ENCODE measurements around the gene SEMA3G. TPM values are rescaled to one million over a fixed set of nuclear protein-coding genes. Genes with fewer than 3 reads are reported as not detected.

Gene SEMA3G
- total RNA-seq, 3 donors from 2014 or later = 2.7 to 10.2 (median 3.1) TPM

DNA sequence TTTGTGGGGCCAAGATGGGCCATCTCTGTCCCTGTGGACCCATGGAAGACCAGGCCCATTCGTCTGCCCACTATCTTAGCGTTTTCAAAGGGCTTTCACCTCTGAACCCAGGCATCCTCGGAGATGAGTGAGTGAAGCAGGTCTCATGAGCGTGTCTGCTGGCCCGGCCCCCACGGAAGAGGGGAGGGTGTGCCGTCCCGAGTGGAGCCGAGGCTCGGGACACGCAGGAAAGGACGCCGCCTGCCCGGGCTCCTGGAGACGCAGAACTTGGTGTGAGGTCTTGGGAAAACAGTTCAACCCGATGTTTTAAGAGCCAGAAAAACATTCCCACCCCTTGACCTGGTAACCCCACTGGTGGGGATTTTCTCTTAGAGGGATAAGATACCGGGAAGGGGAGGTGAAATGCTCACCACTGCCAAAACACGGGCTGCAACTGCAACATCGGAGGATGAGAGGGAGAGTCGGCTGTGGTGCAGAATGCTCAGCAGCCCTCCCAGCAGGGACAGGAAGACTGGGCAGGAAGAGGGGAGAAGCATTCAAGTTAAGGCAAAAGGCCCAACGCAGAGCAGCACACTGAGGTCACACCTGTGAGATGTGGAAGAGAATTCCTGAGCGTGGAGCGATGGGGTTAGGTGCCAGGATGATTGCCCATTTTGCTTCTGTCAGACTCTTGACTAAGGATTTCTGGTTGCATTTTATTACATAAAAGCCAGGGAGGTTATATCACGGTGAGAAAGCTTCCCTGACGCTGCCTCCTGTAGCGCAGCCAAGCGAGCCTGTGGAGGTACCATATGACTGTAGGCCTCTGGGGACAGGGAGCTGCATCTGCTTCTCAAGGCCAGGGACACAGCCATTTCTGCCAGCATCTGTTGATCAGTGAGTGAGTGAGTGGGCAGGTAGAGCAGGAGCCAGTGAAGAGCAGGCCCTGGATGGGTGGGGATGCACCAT is 36.1 kb upstream of the SEMA3G start:
- intact Hi-C loops (cut with DNase I, micrococcal nuclease) = no loop called here
- ATAC-seq (no peak), DNase-seq (no peak)
- Histone ChIP-seq H3K9me3 (no peaks in the 10 kb centered on the region), H3K36me3 (ENCODE audit: low read depth) (peaks cover 8% of the 10 kb centered on the region), H3K4me1 (ENCODE audit: low read depth) (no peaks in the 10 kb centered on the region), H3K4me3 (no peak overlapping the region)
- TF ChIP-seq, protein P1, sequence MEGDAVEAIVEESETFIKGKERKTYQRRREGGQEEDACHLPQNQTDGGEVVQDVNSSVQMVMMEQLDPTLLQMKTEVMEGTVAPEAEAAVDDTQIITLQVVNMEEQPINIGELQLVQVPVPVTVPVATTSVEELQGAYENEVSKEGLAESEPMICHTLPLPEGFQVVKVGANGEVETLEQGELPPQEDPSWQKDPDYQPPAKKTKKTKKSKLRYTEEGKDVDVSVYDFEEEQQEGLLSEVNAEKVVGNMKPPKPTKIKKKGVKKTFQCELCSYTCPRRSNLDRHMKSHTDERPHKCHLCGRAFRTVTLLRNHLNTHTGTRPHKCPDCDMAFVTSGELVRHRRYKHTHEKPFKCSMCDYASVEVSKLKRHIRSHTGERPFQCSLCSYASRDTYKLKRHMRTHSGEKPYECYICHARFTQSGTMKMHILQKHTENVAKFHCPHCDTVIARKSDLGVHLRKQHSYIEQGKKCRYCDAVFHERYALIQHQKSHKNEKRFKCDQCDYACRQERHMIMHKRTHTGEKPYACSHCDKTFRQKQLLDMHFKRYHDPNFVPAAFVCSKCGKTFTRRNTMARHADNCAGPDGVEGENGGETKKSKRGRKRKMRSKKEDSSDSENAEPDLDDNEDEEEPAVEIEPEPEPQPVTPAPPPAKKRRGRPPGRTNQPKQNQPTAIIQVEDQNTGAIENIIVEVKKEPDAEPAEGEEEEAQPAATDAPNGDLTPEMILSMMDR (IDR thresholded peaks at IDR 0.05) = no peak

DNA sequence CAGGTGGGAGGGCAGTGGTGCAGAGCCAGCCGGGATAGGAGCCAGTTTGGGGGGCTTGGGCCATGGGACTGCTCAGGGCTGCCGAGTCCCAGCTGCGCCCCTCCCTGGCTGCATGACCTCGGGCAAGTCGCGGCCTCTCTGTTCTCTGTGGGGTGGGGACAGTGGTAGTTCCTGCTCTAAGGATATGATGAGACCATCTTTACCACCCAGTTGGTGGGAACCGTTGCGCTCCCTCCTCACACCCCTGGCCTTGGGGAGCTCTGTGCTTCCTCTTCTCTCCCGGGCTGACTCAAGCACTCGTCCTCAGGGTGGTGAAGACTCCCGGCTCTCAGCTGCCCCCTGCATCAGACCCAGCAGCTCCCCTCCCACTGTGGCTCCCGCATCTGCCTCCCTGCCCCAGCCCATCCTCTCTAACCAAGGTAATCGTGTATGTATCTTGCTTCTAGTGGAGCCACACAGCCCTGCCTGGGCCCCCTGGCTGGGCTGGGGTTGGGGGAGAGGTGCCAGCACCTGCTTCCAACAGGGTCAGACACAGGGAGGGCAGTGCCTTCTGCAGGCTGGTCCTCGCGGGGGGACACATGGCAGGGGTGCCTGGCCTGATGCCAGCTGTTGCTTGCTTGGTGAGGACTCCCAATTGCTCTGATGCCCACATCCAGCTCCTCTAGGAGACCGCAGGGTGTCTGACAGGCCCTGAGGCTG is 35.1 kb upstream of the SEMA3G start:
- Histone ChIP-seq H3K36me3 (ENCODE audit: low read depth) (peaks cover 8% of the 10 kb centered on the region), H3K4me3 (no peak overlapping the region), H3K9me3 (no peaks in the 10 kb centered on the region), H3K4me1 (ENCODE audit: low read depth) (no peaks in the 10 kb centered on the region)
- DNase-seq (no peak), ATAC-seq (no peak)
- TF ChIP-seq, protein P1 (IDR thresholded peaks at IDR 0.05) = no peak
- intact Hi-C loops (cut with DNase I, micrococcal nuclease) = no loop called here

DNA sequence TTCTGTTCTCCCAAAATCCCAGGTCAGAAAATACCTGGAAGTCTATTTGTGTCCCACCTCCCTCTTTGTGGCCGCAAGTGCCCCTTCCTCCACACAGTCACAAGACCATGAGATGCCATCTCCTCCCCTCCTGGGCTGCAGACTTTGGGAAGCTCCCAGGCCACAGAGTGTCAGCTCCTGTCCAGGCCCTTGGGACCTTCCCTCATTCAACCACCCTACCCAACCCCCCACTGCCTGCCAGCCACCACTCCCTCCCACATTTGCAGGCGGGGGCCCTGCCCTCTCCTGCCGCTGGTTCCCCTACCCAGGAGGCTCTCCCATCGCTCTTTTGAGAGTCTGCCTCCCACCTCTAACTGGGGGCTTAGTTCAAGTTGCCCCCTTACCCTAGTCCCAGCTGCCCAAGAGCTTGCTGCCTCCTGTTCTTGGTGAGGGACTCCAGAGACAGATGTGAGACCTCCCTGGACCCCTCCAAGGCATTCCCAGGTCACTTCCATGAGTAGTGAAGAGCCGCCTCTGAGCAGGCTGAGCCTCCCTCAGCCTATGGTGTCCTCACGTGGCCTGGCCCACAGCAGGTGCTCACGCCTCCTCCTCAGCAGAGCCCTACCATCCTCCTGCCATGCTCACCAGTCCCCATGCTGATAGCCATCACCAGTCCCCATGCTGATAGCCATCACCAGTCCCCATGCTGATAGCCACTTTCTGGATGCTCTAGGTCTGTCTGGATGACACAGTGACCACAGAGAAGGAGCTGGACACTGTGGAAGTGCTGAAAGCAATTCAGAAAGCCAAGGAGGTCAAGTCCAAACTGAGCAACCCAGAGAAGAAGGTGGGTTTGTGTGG is 34.4 kb upstream of the SEMA3G start:
- intact Hi-C loops (cut with DNase I, micrococcal nuclease) = no loop called here
- H3K4me1 ChIP-seq (ENCODE audit: low read depth) = no peaks in the 10 kb centered on the region

DNA sequence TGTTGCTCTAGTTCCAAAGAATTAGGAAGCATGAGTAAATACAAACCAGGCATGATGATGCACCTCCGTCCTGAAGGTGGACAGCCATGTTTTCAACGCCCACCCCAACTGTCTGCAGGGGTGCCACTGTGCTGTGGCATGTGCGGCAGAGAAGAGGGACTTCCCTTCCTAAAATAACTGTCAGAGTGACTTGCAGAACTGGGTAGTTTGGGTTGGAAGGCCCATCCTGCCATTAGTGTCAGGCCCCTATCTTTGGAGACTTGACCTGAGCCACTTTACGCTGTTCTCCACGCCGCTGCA is 32.8 kb upstream of the SEMA3G start:
- TF ChIP-seq, protein P1 (IDR thresholded peaks at IDR 0.05) = no peak
- intact Hi-C loops (cut with DNase I, micrococcal nuclease) = no loop called here
- ATAC-seq (no peak), DNase-seq (no peak)
- H3K4me1 ChIP-seq (ENCODE audit: low read depth) = no peaks in the 10 kb centered on the region
- H3K9me3 ChIP-seq = no peaks in the 10 kb centered on the region
- H3K4me3 ChIP-seq = no peak overlapping the region
- H3K36me3 ChIP-seq (ENCODE audit: low read depth) = peaks cover 8% of the 10 kb centered on the region

More for the DNA sequence above, 34.4 kb upstream of the SEMA3G start:
- H3K4me3 ChIP-seq = no peak overlapping the region
- no peaks in the 10 kb centered on the region for H3K9me3 ChIP-seq
- H3K36me3 ChIP-seq (ENCODE audit: low read depth) = peaks cover 8% of the 10 kb centered on the region
- DNase-seq = no peak
- TF ChIP-seq, protein P1 (IDR thresholded peaks at IDR 0.05) = no peak
- no peak for ATAC-seq

GRCh38 chr3:52477076-52477795 is 32.3 kb upstream of the SEMA3G start:
- Histone ChIP-seq H3K36me3 (ENCODE audit: low read depth) (peaks cover 8% of the 10 kb centered on the region), H3K9me3 (no peaks in the 10 kb centered on the region), H3K4me1 (ENCODE audit: low read depth) (no peaks in the 10 kb centered on the region), H3K4me3 (no peak overlapping the region)
- intact Hi-C loops (cut with DNase I, micrococcal nuclease) = no loop called here
- TF ChIP-seq, protein P1 (IDR thresholded peaks at IDR 0.05) = no peak
- no peak for ATAC-seq
- no peak for DNase-seq
